Dendritic cell treated with granulocyte-macrophage colony-stimulating factor and Interleukin-4, amounts not matched to agents 40 ng/mL and 50 ng/mL, for 4 days (primary cell): ENCODE results near the gene GLT8D1.
"Not testable (repeated sequence)": the region's sequence is repeated elsewhere in the genome, so short reads cannot be mapped to it uniquely, and the experiment has no call there.

Experiments used
- H3K27ac Mint-ChIP-seq: one replicate; pipeline ENCODE4 v1.8.0; 2022; ENCODE audit warnings: mild to moderate bottlenecking, mixed read lengths
- H3K27me3 Mint-ChIP-seq: one replicate; pipeline ENCODE4 v1.8.0; 2022; ENCODE audit warnings: mild to moderate bottlenecking, mixed read lengths
- H3K36me3 Mint-ChIP-seq: one replicate; pipeline ENCODE4 v1.8.0; 2022; ENCODE audit warnings: low read depth, mixed read lengths
- H3K4me1 Mint-ChIP-seq: one replicate; pipeline ENCODE4 v1.8.0; 2022; ENCODE audit warnings: low read depth, mixed read lengths
- H3K4me3 Mint-ChIP-seq: one replicate; pipeline ENCODE4 v1.8.0; 2022; ENCODE audit warnings: mild to moderate bottlenecking, moderate library complexity, mixed read lengths
- H3K9me3 Mint-ChIP-seq: one replicate; pipeline ENCODE4 v1.8.0; 2022; ENCODE audit warnings: mixed read lengths
- intact Hi-C: fragments of 100-400 bp; cut with micrococcal nuclease; formaldehyde crosslinking; loops from one replicate; pipeline ENCODE4 v1.15.0; 2022

Gene GLT8D1

GRCh38 chr3:52679811-52680210 is 25.8 kb downstream of the GLT8D1 start:
- Mint-ChIP-seq H3K27me3 (no peaks in the 10 kb centered on the region), H3K4me1 (peaks cover 58% of the 10 kb centered on the region), H3K9me3 (no peaks in the 10 kb centered on the region), H3K27ac (peak overlapping the region; percentile 22), H3K36me3 (peaks cover 70% of the 10 kb centered on the region), H3K4me3 (peak overlapping the region; percentile 60)
- intact Hi-C loops: no loop called here

- intact Hi-C loops: no loop called here
- no peak overlapping the region for H3K4me3 Mint-ChIP-seq
- peak overlapping the region; percentile 22 for H3K27ac Mint-ChIP-seq
- no peaks in the 10 kb centered on the region for H3K9me3 Mint-ChIP-seq
- H3K36me3 Mint-ChIP-seq: peaks cover 76% of the 10 kb centered on the region
- H3K27me3 Mint-ChIP-seq: no peaks in the 10 kb centered on the region
- H3K4me1 Mint-ChIP-seq: peaks cover 58% of the 10 kb centered on the region
Observed at GRCh38 chr3:52679199-52679538, 26.4 kb downstream of the GLT8D1 start.

- H3K36me3 Mint-ChIP-seq: peaks cover 82% of the 10 kb centered on the region
- H3K27me3 Mint-ChIP-seq: no peaks in the 10 kb centered on the region
- peaks cover 52% of the 10 kb centered on the region for H3K4me1 Mint-ChIP-seq
- intact Hi-C loops: no loop called here
- H3K27ac Mint-ChIP-seq: peak overlapping the region; percentile 22
- peak overlapping the region; percentile 41 for H3K4me3 Mint-ChIP-seq
- no peaks in the 10 kb centered on the region for H3K9me3 Mint-ChIP-seq
Observed at GRCh38 chr3:52678265-52679198, 27.1 kb downstream of the GLT8D1 start.

- intact Hi-C loops: not testable (repeated sequence)
Observed at GRCh38 chr3:52676201-52676600, 29.4 kb downstream of the GLT8D1 start.

GRCh38 chr3:52671676-52672075 is 33.9 kb downstream of the GLT8D1 start:
- H3K27ac Mint-ChIP-seq: no peak overlapping the region
- H3K4me1 Mint-ChIP-seq: peaks cover 35% of the 10 kb centered on the region
- peaks cover 94% of the 10 kb centered on the region for H3K36me3 Mint-ChIP-seq
- no peaks in the 10 kb centered on the region for H3K9me3 Mint-ChIP-seq
- intact Hi-C loops: no loop called here
- no peak overlapping the region for H3K4me3 Mint-ChIP-seq
- H3K27me3 Mint-ChIP-seq: no peaks in the 10 kb centered on the region

More at GRCh38 chr3:52676201-52676600, 29.4 kb downstream of the GLT8D1 start:
- H3K36me3 Mint-ChIP-seq: peaks cover 97% of the 10 kb centered on the region
- not testable (repeated sequence) for H3K27ac Mint-ChIP-seq, H3K4me3 Mint-ChIP-seq, H3K9me3 Mint-ChIP-seq, H3K27me3 Mint-ChIP-seq
- H3K4me1 Mint-ChIP-seq: peaks cover 52% of the 10 kb centered on the region

GRCh38 chr3:52670621-52671521 is 34.7 kb downstream of the GLT8D1 start:
- peaks cover 30% of the 10 kb centered on the region for H3K4me1 Mint-ChIP-seq
- no peaks in the 10 kb centered on the region for H3K9me3 Mint-ChIP-seq
- H3K27ac Mint-ChIP-seq: no peak overlapping the region
- intact Hi-C loops: no loop called here
- H3K4me3 Mint-ChIP-seq: no peak overlapping the region
- peaks cover 95% of the 10 kb centered on the region for H3K36me3 Mint-ChIP-seq
- no peaks in the 10 kb centered on the region for H3K27me3 Mint-ChIP-seq

- Mint-ChIP-seq H3K27ac (no peak overlapping the region), H3K36me3 (peaks cover 100% of the 10 kb centered on the region), H3K27me3 (no peaks in the 10 kb centered on the region)
Observed at GRCh38 chr3:52663098-52663497, 42.5 kb downstream of the GLT8D1 start.

GRCh38 chr3:52660046-52660445 is 45.5 kb downstream of the GLT8D1 start:
- peaks cover 100% of the 10 kb centered on the region for H3K36me3 Mint-ChIP-seq
- H3K9me3 Mint-ChIP-seq: no peaks in the 10 kb centered on the region
- H3K4me3 Mint-ChIP-seq: no peak overlapping the region
- H3K4me1 Mint-ChIP-seq: no peaks in the 10 kb centered on the region
- no peaks in the 10 kb centered on the region for H3K27me3 Mint-ChIP-seq
- no peak overlapping the region for H3K27ac Mint-ChIP-seq
- intact Hi-C loops: no loop called here

More at GRCh38 chr3:52663098-52663497, 42.5 kb downstream of the GLT8D1 start:
- Mint-ChIP-seq H3K4me3 (no peak overlapping the region), H3K4me1 (no peaks in the 10 kb centered on the region), H3K9me3 (no peaks in the 10 kb centered on the region)
- intact Hi-C loops: no loop called here

GRCh38 chr3:52655895-52656294 is 49.7 kb downstream of the GLT8D1 start:
- intact Hi-C loops: no loop called here

GRCh38 chr3:52651592-52651991 is 54.0 kb downstream of the GLT8D1 start:
- intact Hi-C loops: no loop called here
- no peaks in the 10 kb centered on the region for H3K4me1 Mint-ChIP-seq
- H3K9me3 Mint-ChIP-seq: no peaks in the 10 kb centered on the region
- no peaks in the 10 kb centered on the region for H3K27me3 Mint-ChIP-seq
- H3K36me3 Mint-ChIP-seq: peaks cover 100% of the 10 kb centered on the region
- H3K4me3 Mint-ChIP-seq: no peak overlapping the region
- no peak overlapping the region for H3K27ac Mint-ChIP-seq

More at GRCh38 chr3:52655895-52656294, 49.7 kb downstream of the GLT8D1 start:
- H3K4me3 Mint-ChIP-seq: no peak overlapping the region
- H3K9me3 Mint-ChIP-seq: no peaks in the 10 kb centered on the region
- H3K27ac Mint-ChIP-seq: no peak overlapping the region
- H3K36me3 Mint-ChIP-seq: peaks cover 100% of the 10 kb centered on the region
- H3K4me1 Mint-ChIP-seq: no peaks in the 10 kb centered on the region
- H3K27me3 Mint-ChIP-seq: no peaks in the 10 kb centered on the region

GRCh38 chr3:52650439-52650838 is 55.2 kb downstream of the GLT8D1 start:
- Mint-ChIP-seq H3K9me3 (no peaks in the 10 kb centered on the region), H3K27ac (no peak overlapping the region), H3K36me3 (peaks cover 97% of the 10 kb centered on the region), H3K4me3 (no peak overlapping the region), H3K4me1 (no peaks in the 10 kb centered on the region), H3K27me3 (no peaks in the 10 kb centered on the region)
- intact Hi-C loops: no loop called here

- no peak overlapping the region for H3K4me3 Mint-ChIP-seq
- no peak overlapping the region for H3K27ac Mint-ChIP-seq
- intact Hi-C loops: loop anchor here (5.0 kb wide), 1 partner anchor 87 kb away; no protein-coding TSS in a partner anchor
- no peaks in the 10 kb centered on the region for H3K4me1 Mint-ChIP-seq
- H3K36me3 Mint-ChIP-seq: peaks cover 97% of the 10 kb centered on the region
- H3K27me3 Mint-ChIP-seq: no peaks in the 10 kb centered on the region
- no peaks in the 10 kb centered on the region for H3K9me3 Mint-ChIP-seq
Observed at GRCh38 chr3:52649461-52650210, 56.0 kb downstream of the GLT8D1 start.

- Mint-ChIP-seq H3K36me3 (peaks cover 97% of the 10 kb centered on the region), H3K27ac (peak overlapping the region; percentile 9), H3K4me3 (no peak overlapping the region), H3K9me3 (no peaks in the 10 kb centered on the region), H3K27me3 (no peaks in the 10 kb centered on the region), H3K4me1 (no peaks in the 10 kb centered on the region)
- intact Hi-C loops: loop anchor here (5.0 kb wide), 1 partner anchor 83 kb away; no protein-coding TSS in a partner anchor
Observed at GRCh38 chr3:52645549-52645948, 60.0 kb downstream of the GLT8D1 start.
